GM12892 (cell line): ENCODE measurements around the gene CNTNAP2.
"Not testable (repeated sequence)": the region's sequence is repeated elsewhere in the genome, so short reads cannot be mapped to it uniquely, and the experiment has no call there.

ENCODE experiments used
- POLR2A ChIP-seq: IDR thresholded peaks from 2 replicates; pipeline ENCODE4 v1.6.1; 2011; ENCODE audit warnings: low read depth, low read length, control low read depth
- POLR2AphosphoS5 ChIP-seq: IDR thresholded peaks from 2 replicates; pipeline ENCODE4 v1.6.1; 2011; ENCODE audit warnings: low read depth, low read length, control low read depth
- TAF1 ChIP-seq: IDR thresholded peaks from 2 replicates; pipeline ENCODE4 v1.6.1; 2011; ENCODE audit warnings: low read depth, mild to moderate bottlenecking, control low read depth, low read length, borderline replicate concordance

GRCh38 chr7:146905746-146906145 is 789.1 kb downstream of the CNTNAP2 start:
- TF ChIP-seq POLR2A, TAF1, POLR2AphosphoS5: not testable (repeated sequence)
